KBM-7 (cell line): Measurements from ENCODE around the gene PITX1.
"Not testable (repeated sequence)": the region's sequence is repeated elsewhere in the genome, so short reads cannot be mapped to it uniquely, and the experiment has no call there.

ENCODE experiments used
- DNase-seq: peaks from one replicate; pipeline ENCODE4 v3.0.0-alpha.2; 2015
- in situ Hi-C: fragments of 300-500 bp; cut with MboI; formaldehyde crosslinking; loops from 2 replicates; pipeline ENCODE4 v1.14.3; 2020; ENCODE audit warnings: low sequenced_read_pairs, low pct_unique_long_range_greater_than_20kb, mixed read lengths

The PITX1 gene

DNA sequence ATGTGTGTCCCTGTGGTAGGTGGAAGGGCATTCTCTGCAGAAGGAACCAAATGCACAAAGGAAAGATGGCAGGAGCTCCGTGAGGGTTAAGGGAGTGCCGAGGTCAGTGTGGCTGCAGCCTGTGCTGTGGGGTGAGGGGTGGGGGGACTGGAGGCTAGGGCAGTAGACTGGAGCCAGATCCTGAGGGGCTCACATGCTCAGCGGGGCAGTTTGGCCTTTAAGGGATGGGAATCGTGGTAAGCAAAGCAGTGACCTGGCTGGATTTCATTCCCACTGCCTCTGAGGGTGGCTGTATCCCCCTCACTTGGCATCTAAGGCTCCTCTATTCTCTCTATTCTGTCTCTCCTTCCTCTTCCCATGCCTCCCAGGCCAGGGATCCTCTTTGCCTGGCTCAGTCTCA lies 15.6 kb downstream of the PITX1 start:
- no peak for DNase-seq
- in situ Hi-C loops: no loop called here

DNA sequence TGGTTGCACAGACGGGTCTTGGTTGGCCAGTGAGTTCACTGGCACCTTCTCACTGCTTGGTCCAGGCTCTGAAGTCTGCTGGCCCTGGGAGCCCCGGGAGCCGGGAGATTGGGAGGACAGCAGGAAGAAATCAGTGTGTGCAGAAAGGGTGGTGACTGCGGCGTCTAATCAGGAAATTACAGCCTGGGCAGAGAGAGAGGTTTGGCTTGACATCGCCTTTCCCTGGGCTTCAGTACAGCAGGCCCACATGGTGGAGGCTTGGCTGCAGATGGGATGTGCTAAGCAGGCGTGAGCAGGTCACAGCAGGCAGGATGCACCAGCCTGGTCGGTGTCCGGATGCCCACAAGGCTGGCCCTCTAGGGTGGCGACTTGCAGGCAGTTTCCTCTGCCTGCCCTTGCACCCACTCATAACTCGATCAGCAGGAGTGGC lies 17.2 kb downstream of the PITX1 start:
- no peak for DNase-seq
- in situ Hi-C loops: no loop called here

DNA sequence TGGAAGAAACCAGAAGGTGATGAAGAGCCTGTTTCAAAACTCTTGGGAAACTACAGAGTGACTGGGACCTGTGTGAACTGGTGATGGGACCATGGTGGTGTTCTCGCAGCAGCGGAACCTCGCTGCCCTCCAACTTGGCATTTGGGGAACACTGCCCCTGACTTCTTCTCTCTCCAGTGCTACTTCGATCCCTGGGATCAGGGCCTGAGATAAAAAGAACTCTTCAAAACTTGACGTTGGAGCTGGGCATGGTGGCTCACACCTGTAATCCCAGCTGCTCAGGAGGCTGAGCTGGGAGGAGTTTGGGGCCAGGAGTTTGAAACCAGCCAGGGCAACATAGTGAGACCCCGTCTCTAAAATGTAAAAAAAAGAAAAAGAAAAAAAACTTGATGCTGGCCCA lies 18.1 kb downstream of the PITX1 start:
- DNase-seq: no peak
- in situ Hi-C loops: no loop called here

DNA sequence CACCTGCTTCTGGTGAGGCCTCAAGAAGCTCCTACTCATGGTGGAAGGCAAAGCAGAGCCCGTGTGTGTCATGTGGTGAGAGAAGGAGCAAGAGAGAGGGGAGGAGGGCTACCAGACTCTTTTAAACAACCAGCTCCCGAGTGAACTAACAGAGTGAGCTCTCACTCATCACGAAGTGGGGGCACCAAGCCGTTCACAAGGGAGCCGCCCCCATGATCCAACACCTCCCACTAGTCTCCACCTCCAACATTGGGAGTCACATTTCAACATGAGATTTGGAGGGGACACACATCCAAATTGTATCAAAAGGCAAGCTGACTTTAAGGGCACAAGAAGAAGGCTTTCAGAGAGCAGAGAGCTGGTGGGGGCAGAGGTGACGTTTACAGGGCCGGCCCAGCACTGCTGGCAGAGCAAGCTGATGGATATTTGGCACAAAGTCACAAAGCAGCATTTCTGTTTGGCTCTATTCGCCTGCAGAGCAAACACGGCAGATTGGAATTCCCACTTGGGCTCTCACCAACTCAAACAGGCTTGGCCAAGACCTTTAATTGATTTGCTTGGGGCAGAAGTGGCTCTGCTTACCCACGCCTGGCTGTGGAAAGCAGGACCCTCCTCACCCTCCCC lies 20.0 kb downstream of the PITX1 start:
- in situ Hi-C loops: no loop called here
- no peak for DNase-seq

DNA sequence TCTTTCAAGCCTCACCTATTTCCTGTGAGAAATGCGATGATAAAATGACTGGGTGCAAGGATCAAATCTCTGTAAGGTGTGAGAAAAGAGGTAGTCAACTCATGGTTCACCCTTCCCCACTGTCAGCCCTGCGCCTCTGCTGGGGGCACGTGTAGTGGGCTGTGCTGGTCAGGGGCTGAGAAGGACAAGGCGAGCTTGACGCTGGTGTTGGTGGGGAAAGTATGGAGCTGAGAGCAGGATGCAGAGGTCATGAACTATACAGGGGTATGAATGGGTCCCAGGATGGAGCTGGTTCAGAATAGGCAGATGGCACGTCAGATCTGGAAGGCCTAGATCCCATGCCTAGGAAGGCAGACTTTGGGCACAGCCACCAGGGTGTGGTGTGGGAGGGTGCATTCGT lies 20.6 kb downstream of the PITX1 start:
- in situ Hi-C loops: no loop called here
- no peak for DNase-seq

DNA sequence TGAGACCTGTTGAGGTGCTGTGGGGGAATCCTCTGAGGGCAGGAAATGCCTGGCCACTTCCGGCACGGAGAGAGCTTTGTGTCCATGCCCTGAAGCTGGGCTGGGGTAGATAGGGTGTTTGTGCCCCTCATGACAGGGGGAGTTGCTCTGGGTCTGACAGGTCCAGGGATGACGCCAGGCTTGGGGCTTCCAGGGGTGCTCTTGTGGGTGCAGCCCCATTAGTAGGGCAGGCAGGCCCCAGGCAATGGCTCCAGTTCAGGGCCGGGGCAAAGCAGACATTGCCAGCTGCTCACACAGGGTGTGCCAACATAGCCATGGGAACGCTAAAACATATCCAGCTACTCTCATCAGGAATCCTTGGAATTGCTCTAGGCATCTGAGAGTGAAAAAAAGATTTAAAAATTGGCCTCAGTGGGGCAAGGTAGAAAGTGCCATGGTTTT lies 21.1 kb downstream of the PITX1 start:
- DNase-seq: no peak
- in situ Hi-C loops: no loop called here

DNA sequence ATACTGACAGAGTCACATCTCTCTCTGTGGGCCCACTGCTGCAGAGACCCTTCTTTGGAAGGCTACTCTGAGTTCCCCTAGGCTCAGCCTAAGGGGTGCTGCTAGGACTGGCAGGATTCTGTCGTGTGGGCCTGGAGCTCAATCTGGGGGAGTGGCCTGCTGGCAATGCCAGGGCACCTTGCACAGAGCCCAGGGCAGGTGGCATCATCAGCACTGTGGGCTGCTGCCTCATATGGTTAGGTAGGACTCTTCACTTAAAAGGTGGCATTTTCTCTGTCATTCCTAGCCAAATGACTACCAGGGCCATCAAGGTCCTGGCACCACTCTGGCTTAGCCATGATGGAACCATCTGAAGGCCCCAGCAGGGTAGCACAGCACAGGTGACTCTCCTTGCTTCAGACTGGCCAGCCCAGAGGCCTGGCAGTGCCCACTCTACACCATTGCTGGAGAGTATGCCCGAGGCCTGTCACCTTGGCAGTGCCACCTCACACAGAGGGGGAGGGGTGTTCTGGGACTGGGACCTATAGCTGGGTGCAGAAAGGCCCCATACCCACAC lies 21.9 kb downstream of the PITX1 start:
- in situ Hi-C loops: no loop called here
- no peak for DNase-seq

DNA sequence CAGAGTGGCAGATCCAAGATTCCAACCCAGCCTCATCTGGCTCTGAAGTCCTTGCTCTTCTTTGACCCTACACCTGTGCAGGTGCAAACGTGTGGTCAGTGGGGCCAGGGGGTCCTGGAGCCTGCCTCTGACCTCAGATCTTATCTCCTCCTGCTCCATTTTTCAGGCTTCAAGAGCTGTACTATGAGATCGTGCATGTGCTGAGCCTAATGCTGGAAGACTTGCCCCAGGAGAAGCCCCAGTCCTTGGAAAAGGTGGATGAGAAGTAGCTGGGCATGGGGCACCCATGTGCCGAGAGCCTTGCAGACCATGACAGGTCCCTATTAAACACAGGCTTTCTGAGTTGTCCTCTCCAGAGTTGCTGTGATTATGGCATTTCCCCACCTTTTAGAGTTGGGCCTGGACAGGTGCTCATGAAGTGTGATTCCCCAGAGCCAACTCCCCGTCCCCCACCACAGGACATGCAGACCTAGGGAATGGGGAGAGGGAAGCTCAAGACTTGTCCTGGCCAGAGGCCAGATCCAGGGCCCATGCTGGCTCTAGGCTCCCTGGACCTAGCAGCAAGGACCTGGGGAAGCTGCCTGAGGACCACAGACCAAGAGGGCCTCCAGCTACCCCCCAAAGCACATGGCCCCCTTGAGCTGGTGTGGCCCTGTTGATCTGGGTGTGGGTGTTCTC lies 22.5 kb downstream of the PITX1 start:
- no peak for DNase-seq
- in situ Hi-C loops: no loop called here

DNA sequence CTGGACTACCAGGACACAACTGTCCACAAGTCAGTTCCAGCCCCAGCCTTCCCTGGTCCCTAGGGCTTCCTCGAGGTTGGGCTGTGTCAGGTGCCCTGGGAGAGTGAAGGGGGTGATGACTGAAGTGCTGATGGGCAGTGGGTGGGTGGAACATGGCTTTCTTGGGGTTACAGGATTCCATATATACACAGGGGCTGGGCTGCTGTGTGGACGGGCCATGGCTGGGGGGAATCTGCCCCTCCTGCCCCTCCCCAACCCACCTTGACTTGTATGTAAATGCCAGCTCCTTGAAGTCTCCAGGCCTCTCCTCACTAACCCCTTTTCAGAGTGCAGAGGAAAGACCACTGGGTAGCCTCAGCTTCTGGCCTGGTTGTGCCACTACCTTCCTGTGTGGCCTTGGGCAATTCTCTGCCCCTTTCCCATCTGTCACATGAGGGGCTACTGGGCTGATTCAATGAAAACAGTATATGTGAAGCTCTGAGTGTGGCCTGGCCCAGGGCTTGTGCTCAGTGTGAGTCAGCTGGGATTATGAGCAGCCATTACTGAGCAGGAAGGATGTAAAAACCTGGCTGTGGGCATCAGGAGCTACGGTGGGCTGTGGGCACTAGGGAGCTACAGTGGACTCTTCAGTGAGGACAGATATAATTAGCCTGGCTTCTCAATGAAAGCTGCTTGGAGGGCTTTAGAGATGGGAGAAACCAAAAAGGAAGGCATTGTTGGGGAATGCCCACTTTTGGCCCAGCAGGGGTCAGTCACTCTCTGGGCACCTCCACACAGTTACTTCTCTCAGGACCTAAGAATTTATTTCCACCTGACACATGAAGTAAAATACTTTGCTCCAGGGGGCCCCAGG lies 23.3 kb downstream of the PITX1 start:
- in situ Hi-C loops: no loop called here
- no peak for DNase-seq

DNA sequence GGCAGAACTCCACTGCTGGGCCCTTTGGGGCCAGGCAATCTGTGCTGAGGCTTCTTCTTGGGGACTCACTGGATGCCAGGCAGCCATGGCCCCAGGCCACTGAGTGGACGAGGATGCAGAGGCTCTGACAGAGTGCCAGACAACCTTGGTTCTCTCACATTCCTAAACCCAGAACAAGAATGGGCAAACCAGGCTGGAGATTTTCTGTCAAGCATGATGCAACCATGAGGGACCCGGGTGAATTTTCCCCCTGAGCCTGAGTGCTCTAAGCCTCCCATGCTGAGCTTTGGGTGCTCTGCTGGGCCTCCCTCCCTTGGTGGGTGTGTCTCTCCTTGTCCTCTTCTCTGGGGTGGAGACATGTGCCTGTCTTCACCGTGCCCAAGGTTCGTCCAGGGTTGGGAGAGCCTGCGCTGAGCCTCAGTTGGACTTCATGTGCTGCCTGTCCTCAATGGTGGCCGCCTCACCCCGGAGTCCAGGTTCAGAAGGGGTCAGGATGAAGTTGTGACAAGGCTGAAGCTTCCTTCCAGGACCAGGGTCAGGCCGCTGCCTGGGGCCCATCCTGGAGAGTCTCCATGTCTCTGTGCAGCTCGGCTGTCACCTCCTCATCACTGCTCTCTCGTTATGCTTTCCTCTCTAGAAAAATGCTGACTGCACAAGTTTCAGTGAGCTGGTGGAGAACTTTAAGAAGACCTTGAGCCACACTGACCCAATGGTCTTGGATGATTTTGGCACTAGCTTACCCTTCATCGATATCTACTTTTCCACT lies 24.1 kb downstream of the PITX1 start:
- in situ Hi-C loops: no loop called here
- DNase-seq: no peak

DNA sequence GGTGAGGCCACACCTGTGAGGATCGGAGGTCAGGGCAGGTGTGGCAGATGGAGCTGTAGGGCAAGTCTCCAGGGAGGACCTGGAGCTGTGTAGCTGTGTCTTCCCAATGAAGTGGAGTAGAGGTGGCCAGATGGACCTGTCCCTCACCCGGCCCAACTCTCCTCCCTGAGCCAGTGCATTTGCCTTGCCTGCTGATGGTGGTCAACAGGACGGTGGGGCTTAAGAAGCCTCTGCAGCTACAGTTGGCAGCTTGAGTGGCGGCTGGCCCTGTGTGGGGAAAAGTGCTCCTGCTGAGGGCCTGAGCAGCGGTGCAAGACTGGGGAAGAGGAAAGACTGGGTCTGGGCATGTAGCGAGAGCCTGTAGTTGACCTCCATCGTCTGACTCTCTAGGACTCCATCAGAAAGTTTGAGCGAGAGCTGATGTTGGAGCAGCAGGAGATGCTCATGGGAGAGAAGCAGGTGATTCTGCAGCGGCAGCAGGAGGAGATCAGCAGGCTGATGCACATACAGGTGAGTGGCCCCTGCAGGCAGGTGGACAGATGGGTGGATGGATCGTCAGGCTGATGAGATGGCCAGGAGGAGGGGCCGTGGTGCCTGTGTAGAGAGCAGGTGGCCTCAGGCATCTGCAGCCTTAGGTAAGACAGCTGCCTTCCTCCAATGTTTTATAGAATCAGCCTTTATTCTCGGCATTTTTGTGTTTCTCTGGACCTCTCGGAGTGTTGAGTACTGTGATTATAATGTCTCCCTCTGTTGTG lies 24.9 kb downstream of the PITX1 start:
- in situ Hi-C loops: no loop called here
- DNase-seq: no peak

DNA sequence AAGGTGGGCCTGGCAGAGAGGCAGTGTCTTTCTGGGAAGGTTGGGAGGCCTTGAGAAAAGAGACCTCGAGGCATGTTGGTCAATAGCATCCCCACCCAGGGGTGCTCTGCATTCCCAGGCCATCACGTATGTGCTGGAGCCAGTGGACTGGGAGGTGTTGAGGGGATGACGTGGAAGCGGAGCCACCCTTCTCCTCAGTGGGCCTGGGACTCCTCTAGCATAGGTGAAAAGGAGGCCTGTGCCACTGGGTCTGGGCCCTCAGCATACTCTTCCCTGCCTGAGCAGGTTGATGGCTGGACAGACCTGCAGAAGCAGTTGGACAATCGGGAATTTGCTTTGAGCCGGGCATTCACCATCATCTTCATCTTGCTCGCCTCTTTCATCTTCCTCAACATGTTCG lies 25.5 kb downstream of the PITX1 start:
- in situ Hi-C loops: no loop called here
- DNase-seq: no peak

DNA sequence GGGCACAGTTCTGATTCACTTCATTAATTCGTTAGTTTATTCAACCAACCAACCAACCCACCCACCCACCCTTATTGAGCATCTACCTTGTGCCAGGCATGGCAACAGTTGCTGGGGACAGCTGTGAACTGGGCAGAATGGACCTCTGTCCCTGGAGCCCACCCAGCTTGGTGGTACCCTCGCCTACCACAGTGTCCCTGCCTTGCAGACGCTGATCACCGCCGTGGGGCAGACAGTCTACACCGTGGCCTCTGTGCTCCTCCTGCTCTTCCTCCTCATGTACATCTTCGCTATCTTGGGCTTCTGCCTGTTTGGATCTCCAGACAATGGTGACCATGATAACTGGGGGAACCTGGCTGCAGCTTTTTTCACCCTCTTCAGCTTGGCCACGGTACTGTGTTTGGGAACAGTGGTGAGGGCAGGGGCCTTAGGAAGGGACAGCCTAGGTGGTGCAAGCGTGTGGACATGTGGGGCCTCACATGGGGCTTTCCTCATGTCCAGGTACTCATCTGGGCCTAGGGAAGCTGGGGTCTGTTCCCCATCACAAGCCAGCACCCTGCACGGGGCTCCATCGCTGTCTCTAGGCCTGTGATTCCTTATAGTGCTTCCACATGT lies 26.2 kb downstream of the PITX1 start:
- in situ Hi-C loops: no loop called here
- DNase-seq: no peak

DNA sequence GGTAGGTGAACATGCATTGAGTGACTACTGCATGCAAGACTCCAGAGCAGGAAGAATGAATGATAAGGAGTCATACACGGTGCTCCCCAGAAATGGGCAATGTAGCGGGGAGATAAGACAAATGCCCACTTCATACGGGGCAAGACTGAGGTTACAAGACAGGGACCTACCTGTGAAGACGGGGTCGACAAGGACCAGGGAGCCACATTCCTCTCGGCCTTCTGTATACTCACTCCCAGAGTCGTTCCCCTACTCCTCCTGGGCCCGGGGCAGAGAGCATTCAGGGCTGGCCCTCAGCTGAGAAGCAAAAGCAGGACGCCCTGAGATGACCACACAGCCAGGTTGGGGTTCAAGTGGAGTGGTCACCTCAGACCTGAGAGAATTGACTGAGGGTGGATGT lies 26.7 kb downstream of the PITX1 start:
- in situ Hi-C loops: no loop called here
- no peak for DNase-seq

DNA sequence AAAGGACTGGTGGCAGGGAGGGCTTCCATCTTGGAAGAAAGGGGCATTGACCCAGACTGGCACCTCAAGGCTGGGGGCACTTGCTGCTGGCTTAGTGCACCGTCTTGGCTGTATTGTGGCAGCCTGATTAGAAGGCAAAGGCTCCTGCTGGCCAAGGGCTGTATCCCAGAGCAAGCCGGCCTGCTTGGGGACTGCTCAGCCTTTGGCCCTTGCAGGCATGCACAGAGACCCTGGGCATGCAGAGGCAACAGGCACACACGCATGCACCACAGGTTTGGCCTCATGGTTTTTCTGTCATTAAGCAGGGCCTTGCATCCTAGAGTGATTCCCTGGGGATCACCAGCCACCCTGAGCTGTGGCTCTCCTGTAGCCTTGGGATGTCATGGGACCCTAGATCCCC lies 29.0 kb downstream of the PITX1 start:
- in situ Hi-C loops: no loop called here
- no peak for DNase-seq

DNA sequence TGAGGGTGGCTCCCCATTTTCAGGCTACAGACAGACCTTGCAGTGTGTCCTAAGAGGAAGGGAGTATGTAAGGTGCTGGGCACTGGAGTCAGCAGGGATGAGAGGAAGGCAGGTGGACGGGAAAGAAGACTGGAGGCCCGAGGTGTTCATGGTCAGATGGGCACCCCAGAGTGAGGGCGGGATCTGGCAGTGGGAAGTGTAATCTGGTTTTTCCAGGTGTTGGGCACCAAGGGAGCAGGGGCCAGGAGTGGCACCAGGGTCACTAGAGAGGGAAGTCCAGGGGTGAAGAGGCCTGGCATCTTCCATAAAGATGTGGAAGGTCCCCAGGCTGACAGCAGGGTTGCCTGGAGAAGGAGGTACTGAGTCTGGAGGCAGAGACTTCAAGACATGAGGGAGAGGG lies 29.7 kb downstream of the PITX1 start:
- no peak for DNase-seq
- in situ Hi-C loops: no loop called here

DNA sequence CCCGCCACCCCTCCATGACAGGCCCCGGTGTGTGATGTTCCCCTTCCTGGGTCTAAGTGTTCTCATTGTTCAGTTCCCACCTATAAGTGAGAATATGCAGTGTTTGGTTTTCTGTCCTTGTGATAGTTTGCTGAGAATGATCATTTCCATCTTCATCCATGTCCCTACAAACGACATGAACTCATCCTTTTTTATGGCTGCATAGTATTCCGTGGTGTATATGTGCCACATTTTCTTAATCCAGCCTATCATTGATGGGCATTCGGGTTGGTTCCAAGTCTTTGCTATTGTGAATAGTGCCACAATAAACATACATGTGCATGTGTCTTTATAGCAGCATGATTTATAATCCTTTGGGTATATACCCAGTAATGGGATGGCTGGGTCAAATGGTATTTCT lies 36.0 kb downstream of the PITX1 start:
- in situ Hi-C loops, DNase-seq: not testable (repeated sequence)

DNA sequence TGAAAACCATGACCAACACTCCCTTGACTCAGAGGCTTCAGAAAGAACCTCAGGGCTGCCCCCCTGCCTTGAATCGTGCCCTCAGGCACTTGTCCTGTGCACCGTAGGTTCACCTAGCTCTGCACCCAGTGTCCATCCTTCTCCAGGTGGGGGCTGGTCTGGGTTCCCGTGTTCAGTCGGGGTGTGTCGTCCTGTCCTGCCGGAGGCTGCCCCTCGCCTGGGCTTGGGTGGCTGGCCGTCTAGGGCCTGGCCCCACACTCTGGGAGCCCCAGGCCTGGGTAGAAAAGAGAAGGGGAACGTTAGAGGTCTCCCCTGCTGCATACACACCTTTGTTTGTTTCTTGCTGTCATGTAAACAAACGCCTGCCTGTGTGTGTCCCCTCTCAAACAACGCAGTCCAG lies 37.0 kb downstream of the PITX1 start:
- in situ Hi-C loops: no loop called here

More for the DNA sequence above, 37.0 kb downstream of the PITX1 start:
- no peak for DNase-seq
